Occipital lobe (tissue), 2 donors: Measurements from ENCODE around the gene TMEM37. TPM values are rescaled to one million over a fixed set of nuclear protein-coding genes. Genes with fewer than 3 reads are reported as not detected.

Experiments used
- DNase-seq: peaks from one replicate; lab custom pipeline; 2025; lab: John Stamatoyannopoulos, UW
- total RNA-seq: library from RNA; depleted of rRNA; stranded (reverse); fragments of >200 nt; gene quantifications from one replicate; pipeline ENCODE4 v1.2.3, GENCODE V29; 2014

The TMEM37 gene
- total RNA-seq, 1 donor from 2014 or later: not detected

GRCh38 chr2:119417908-119418307 lies 13.7 kb upstream of the TMEM37 start:
- no peak for DNase-seq

GRCh38 chr2:119419065-119419464 lies 12.6 kb upstream of the TMEM37 start:
- DNase-seq: no peak

DNA sequence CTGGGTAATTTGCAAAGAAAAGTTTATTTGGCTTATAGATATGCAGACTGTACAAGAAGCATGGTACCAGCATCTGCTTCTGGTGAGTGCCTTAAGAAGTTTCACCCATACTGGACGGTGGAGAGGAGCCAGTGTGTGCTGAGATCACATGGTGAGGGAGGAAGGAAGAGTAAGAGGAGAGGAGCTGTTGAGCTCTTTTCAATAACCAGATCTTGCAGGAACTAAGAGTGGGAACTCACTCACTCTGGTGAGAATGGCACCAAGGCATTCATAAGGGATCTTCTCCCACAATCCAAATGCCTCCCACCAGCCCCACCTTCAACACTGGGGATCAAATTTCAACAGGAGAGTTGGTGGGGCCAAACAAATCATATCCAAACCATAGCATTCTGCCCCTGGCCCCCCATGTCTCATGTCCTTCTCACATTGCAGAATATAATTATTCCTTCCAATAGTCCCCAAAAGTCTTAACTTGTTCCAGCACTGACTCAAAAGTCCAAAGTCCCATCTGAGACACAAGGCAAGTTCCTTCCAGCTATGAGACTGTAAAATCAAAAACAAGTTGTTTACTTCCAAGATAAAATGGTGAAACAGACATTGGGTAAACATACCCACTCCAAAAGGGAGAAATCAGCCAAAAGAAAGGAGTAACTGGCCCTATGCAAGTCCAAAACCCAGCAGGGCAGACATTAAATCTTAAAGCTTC lies 11.7 kb upstream of the TMEM37 start:
- DNase-seq: no peak

DNA sequence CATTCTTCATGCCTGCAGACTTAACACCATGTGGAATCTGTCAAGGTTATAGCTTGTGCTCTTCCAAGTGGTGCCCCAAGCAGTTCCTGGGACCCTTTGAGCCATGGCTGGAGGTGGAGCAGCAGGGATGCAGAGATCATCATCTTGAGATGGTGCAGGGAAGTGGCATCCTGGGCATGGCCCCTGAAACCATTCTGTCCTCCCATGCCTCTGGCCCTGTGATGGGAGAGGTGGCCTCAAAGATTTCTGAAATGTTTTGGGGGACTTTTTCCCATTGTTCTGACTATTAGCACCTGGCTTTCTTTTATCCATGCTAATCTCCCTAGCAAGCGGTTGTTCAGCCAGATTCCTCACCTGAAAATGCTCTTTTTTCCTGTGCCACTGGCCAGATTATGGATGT lies 10.3 kb upstream of the TMEM37 start:
- no peak for DNase-seq

DNA sequence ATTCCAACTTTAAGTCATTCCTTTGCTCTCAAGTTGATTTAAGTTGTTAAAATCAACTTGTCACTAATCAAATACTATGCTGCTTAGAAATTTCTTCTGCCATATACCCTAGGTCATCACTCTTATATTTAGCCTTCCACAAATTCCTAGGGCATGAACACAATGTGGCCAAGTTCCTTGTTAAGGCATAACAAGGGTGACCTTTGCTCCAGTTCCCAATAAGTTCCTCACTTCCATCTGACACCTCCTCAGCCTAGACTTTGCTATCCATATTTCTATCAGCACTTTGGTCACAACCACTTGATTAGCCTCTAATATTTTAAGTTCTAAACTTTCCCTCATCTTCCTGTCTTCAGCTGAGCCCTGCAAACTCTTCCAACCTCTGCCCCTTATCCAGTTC lies 9.9 kb upstream of the TMEM37 start:
- no peak for DNase-seq

- no peak for DNase-seq
These were observed 9.1 kb upstream of the TMEM37 start for GRCh38 chr2:119422360-119423107.

DNA sequence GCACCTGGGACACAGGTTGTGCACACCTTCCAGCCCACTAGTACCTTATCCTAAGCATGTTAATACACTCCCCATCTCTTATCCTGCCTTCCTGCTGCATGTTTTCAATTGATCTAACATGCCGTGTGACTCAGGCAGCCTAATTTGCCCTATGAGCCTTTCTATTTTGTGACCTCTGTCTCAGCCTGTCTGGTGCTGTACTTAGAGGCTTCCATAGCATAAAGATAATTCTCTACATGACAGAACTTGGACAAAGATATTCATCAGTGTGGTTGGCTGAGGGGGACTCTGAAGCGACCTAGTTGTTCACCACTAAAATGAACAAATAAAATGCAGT lies 8.6 kb upstream of the TMEM37 start:
- no peak for DNase-seq

DNA sequence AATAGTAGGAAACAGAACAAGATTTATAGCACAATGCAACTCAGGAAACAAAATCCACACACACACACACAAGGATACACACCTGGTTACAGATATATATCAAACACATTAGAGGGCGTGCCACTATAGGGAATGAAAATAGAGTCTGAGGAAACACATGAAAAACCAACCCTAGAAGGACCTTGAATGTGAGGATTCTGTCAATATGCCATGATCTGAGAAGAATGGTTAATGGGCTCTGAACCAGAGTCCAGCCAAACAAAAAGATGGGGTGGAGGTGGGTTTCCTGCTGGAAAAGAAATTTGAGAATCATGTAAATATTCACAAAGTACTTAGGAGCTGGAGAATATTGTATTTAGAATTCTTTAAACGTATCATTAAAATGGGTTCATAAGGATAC lies 7.8 kb upstream of the TMEM37 start:
- no peak for DNase-seq

DNA sequence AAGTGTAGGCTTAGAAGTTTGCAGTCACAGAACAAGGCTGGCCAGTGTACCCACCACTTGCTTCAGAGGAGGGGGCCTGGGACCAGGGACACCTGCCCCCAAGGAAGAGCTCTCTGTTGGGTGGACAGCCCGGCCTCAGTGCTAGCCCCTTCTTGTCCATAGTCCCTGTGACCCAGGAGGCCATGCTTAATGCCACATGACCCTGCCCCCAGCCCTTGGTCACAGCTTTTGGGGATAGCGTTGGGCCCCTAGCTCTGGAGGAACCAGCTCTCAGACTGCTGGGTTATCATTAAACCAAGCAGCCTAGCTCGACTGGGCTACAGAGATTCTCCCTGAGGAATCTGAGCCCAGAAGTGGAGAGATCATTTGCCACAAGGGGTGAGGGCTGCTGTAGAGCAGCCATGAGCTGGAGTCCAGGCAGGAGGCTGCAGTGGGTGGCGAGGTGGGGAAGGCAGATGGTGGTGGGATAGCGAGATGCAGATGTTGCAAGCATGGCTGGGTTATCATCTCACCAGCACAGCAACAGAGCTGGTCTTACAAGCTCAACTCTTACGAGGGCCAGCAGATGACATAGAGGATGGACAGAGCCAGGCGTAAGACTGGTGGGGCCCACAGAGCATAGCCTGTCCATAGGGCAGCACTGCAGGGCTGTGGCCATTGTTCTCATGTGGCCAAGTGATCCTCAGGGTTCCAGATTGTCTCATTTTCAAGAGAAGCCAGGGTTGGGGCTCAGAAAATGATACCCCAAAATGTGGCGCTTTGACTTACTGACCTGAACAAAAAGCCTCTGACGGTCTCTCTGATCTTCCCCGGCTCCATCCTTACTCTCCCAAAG lies 7.2 kb upstream of the TMEM37 start:
- no peak for DNase-seq

GRCh38 chr2:119425119-119425405 lies 6.6 kb upstream of the TMEM37 start:
- DNase-seq: no peak

DNA sequence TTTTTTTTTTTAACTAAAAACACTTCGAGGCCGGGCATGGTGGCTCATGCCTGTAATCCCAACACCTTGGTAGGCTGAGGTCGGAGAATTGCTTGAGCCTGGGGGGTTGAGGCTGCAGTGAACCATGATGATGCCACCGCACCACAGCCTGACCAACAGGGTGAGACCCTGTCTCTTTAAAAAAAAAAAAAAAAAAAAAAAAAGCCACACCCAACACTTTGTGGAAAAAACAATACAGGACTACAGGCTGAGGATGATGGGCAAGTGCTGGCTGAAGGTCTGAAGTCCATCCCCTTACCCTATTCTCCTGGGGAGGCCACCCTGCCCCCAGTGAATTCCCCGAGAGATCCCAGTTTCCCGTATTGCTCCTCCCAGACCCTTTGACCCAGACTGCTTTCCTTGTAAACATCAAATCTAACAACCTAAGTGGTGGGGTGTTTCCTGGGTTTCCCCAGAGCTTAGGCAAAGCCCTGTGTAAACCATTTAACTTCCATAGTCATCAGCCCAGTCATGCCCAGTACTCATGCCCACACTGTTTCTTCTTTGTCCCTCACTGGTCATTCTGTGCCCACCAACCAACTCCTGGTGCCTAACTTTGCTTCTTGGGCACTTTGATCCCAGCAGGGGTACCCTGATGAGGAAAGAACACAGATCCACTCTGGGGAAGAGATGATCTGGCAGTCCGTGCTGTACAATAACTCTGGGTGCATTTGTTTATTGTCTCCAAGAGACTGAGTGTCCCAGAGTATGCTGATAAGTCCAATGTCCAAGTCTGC lies 5.8 kb upstream of the TMEM37 start:
- DNase-seq: no peak

DNA sequence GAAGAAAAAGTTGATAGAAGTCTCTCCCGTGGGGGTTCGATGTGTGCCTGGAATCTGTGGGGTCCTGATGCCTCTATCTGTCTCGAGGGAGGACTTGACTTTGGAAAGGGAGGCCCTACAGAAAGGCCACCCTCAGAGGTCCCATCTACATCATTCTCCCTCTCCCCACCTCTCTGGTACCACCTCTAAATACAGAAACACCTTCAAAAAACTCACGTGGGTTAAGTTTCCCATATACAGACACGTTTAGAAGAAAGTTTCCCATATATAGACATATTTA lies 5.3 kb upstream of the TMEM37 start:
- no peak for DNase-seq

DNA sequence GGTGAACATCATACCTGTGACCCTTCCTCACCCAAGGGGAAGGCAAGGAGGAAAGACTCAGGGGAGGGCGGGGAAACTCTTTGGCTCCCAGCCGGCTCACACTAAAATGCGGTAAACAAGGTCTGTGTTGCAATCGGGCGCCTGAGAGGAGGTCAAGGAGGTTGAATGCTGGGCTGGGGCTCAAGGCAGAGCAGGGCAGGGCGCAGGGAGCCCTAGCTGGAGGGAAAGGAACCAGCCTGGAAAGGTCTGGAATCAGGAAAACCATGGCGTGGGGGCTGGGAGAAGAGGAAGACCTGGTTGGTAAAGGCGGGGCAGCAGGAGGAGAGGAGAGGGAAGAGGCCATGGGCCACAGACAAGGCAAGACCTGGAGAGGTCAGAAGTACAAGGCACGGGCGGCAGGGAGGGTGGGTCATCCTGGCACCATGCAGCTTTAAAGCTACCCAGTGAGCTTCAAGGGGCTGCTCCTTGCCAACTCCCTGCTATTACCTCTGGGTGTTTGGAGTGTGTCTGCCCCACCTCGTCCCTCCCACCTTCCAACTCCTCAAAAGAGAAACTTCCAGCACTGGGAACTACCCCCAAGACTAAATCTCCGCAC lies 4.8 kb upstream of the TMEM37 start:
- DNase-seq: no peak

DNA sequence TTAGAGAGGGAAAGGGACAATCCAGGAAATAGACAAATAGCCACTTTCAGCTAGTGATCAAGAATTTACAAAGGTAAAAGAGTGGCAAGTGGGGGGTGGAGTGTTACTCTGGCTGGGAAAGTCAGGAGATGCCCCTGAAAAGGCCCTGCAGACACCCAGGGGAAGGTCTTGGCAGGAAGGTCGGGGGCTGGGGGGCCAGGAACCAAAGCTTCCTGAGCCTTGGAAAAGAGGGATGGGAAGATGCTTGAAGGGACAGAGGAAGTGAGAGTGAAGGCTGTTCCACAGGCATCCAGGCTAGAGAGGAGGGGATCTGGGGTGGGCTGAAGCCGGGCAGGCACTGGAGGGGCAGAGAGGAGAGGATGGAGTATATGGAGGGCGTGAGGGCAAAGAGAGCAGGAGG lies 3.9 kb upstream of the TMEM37 start:
- DNase-seq: no peak

DNA sequence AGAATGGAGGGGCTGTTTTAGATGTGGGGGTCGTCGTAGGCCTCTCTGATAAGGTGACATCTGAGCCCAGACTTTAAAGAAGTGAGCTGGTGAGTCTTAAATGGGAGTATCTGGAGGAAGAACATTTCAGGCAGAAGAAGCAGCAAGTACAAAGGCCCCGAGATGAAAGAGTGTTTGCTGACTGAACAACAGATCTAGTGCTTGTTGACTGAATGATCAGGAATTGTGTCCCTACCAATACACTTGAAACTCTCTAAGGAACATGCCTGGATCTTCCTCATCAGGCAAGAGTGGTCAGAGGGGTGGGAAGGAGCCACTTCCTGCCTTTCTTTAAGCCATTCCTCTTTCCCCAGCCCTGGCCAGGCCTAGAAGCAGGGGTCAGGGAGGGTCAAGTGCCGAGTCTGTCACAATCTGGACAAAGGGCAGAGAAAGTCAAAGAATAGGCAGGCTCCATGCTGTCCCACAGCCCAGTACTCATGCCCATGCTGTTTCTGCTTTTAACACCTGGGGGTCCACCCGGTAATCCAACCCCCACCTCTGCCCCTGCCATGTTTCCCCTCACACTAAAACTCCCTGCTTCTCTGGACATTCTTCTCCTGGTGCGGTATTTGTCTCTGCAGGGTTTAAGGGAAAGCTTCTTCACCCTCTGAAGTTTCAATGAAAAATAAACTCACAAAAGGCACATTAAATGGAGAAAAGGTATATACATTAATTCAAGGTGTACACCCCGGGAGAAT lies 3.0 kb upstream of the TMEM37 start:
- DNase-seq: no peak

DNA sequence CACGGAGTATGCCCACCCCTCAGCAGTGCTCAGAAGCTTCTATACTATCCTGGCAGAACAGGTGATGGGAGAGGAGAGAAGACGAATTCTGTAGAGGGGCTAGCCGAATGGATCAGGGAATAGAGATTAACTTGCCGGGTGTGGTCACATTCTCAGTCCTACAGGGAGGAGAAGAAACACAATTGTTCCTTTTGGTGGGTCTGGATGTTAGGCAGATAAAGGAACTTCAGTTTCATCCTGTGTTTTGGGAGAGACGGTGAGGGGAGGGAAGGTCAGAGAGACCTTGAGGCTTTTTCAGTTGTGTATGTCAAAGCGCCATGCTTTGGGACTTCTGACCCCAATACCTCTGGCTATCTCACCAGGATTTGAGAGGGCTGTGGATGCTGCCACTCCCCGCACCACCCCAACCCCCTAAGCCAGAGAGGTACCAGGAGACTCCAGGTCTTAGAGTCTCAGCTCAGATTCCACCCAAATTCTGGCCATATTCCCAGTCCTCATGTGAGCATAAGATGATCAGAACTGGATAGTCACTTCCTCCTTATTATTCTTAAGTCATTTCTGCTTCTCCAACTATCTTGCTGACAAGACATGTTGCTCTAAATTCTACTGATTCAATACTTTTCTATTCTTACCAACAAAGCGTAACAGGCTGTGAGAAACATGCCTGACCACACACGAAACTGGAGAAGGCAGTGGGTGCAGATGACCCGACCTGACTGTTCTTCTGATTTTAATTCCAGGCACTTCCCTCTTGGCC lies 2.3 kb upstream of the TMEM37 start:
- DNase-seq: no peak

DNA sequence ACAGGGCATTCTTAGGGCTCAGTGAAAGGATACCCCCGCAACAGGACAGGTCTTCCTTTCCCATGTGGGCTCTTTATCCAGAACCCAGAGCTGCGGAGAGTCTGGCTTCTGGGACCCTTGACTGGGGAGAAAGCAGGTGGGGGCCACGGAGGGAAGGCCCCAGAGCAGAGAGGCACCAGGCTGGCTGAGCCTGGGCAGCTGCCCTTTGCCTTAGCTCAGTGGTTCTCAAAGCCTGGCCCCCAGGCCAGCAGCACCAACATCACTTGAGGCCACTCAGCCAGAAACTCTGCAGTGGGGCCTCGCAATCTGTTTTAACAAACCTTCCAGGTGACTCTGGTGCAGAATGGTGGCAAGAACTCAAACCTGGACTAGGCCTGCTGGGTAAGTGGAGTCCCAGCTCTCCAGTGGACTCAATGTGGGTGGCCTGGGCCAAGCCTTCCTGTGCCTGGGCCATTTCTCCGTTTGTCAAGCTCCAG lies 1.6 kb upstream of the TMEM37 start:
- DNase-seq: no peak

GRCh38 chr2:119431976-119432850 lies 559 bp downstream of the TMEM37 start:
- no peak for DNase-seq

DNA sequence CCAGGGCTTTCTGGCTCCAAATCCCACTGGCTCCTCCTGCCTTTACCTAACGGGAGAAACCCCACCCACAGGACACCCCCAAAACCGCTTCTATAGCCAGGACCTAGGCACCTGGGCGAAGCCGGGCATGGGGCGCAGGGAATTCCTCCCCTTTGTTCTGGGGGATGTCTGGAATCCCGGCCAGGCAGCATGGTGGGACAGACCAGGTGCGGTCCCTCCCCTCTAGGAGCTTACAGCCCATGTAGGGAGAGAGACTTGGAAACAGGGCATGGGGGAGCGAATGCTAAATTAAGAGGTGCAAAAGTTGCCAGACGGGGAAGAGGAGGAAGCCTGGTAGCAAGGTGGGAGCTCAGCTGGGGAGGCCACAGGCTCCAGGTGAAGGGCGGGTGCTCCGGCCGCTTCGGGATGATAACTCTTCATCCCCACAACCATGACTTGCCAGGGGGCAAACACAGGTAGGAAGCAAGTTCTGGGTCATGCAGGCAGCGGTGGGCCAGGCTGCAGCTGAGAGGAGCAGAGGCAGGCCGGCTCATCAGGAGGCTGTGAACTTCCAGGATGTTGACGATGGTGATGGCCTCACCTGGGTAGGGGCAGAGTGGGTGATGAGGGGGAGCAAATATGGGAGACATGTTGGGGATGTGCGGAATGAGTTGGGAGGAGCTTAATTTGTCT lies 1.3 kb downstream of the TMEM37 start:
- DNase-seq: no peak
